Breast epithelium (tissue), 3 donors: Measurements from ENCODE around the gene CNTNAP2.

Experiments
- POLR2A ChIP-seq: fragments of 450-650 bp; IDR thresholded peaks from one replicate; pipeline ENCODE4 v1.6.1; 2016; ENCODE audit warnings: antibody characterized with exemption, mild to moderate bottlenecking, moderate library complexity
- TF ChIP-seq, protein P1 (sequence below), 3 donors: fragments of 450-650 bp; IDR thresholded peaks; one replicate each; pipeline ENCODE4 v1.5.1; 2016 to 2017; ENCODE audit warnings: antibody characterized with exemption in 3 of 3, mild to moderate bottlenecking in 3 of 3, moderate library complexity in 3 of 3

DNA sequence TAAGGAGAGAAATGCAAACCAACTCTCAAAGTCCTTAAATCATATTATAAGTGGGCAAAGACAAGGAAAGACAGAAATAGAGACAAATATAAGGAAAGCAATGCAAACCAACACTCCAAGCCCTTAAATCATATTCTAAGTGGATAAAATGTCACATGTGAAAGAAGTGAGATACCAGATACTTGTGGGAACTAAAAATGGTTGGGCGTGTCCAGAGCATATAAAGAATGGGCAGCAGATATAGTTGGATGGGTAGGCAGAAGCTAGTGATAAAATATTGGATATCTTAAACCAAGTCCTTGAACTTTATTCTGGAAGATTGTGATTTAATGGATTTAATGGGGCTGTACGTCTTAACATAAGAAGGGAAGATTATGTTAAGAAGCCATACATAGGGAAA lies 1408.7 kb downstream of the CNTNAP2 start:
- TF ChIP-seq POLR2A, result no peak
- TF ChIP-seq, protein P1, sequence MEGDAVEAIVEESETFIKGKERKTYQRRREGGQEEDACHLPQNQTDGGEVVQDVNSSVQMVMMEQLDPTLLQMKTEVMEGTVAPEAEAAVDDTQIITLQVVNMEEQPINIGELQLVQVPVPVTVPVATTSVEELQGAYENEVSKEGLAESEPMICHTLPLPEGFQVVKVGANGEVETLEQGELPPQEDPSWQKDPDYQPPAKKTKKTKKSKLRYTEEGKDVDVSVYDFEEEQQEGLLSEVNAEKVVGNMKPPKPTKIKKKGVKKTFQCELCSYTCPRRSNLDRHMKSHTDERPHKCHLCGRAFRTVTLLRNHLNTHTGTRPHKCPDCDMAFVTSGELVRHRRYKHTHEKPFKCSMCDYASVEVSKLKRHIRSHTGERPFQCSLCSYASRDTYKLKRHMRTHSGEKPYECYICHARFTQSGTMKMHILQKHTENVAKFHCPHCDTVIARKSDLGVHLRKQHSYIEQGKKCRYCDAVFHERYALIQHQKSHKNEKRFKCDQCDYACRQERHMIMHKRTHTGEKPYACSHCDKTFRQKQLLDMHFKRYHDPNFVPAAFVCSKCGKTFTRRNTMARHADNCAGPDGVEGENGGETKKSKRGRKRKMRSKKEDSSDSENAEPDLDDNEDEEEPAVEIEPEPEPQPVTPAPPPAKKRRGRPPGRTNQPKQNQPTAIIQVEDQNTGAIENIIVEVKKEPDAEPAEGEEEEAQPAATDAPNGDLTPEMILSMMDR (IDR thresholded peaks at IDR 0.05), result no peak
